GM21390 (cell line): Measurements from ENCODE around the gene IFIT2.
"Not testable (repeated sequence)": the region's sequence is repeated elsewhere in the genome, so short reads cannot be mapped to it uniquely, and the experiment has no call there.

Experiments
- ATAC-seq: cut with Tn5 transposase; IDR thresholded peaks from one replicate; pipeline ENCODE4 v1.9.1; 2021; ENCODE audit not compliant: unreplicated experiment

IFIT2 gene

DNA sequence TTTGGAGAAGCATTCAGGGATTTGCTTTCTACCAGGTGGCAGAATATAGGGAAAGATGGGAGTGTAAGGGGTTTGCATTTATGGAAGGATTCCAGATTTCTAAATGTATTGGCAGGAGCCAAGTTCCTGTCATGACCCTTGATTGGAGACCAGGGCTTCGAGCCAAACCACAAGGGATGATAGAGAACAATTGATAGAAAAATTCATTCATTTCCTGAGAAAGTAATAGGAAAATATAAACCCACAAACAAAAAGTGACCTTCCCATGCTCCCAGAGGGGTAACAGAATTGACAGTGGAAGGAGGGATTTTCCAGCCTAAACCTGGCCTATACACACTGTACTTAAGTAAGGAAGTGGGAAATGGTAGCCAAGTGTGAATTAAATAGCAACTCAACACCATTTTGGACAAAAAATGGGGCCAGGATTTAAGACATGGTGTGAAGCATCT lies 22.4 kb upstream of the IFIT2 start:
- no peak for ATAC-seq

DNA sequence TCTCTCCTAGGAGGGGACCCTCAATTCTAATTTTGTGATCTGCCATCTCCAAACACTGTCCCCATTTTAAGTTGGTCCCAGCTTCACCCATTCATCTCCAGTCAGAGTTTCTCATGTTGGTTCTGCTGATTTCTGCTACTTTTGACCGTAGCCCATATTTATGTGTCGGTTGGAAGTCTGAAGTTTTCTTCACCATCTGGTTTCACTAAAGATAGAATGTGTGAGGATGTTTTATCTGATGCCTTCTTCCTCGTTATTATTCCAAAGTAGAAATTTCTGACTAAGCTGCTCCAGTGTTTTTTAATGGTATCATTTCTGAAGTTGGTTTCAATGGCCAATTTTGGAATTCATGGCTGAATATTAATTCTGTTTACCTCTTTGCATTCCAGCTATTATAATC lies 21.3 kb upstream of the IFIT2 start:
- ATAC-seq: no peak

DNA sequence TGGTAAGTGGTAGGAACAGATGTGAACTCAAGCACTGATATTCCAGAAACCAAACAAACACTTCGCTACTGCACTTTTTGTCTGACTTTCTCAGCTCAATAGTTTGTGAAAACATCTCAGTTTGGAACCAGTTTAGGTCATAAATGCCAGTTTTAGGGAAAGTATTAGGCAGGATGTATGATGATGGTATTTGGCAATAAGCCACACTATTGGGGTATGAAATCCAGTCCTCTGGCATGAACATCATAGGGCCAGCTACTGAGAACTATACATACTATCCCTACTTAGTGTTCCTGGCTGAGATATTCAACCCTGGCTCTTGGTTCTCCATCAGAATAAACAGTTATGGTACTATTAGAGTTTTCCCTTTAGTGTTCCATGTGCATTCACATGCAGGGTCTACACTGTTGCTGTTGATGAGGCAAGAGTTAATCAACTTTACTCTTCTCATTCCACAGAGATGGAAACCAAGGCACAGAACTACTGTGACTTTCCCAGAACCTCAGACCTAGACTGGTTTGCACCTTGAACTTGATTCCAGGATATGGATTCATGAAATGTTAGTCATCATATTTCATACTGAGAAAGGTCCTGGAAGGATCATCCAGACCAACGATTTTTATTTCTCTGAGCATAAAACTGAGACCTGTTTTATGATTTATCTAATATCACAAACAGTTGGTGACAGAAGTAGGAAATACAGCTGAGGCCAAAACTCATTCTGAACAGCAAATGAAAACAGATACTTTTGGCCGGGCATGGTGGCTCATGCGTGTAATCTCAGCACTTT lies 20.0 kb upstream of the IFIT2 start:
- ATAC-seq: no peak

DNA sequence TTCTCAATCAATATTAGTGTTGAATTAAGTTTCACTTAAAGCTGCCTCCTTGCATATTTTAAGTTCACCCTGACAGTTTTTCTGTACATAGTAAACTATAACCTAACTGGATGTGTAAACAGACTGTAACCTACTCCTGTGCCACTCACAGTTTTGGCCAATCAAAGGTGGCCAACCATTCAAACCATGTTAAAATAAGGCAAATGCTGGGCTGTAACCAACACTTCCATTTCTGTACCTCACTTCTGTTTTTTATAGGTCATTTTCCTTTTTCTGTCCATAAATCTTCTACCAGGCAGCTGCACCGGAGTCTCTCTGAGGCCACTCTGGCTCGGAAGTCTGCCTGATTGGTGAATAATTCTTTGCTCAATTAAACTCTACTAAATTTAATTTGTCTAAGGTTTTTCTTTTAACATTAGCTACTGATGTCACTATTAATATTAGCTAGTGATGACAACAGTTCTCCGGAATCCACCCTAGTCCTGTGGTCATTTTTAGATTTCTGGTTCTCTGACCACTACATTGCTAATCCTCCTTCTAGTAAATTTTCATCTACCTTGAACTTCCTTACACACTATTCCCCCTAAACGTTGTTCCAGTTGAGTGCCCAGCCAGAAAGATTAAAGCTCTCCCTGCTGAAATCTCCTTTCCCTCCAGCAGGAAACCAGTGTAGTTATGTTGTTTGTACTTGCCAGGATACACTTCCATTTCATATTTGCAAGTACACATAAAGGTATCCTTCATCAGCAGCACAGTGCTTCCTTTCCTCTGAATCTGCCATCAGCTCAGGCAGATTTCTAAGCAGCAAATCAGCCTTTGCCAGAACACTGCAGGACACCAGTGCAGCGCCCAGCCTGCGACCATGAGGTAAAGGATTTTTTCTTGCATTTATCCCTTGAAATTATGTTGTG lies 18.6 kb upstream of the IFIT2 start:
- no peak for ATAC-seq

DNA sequence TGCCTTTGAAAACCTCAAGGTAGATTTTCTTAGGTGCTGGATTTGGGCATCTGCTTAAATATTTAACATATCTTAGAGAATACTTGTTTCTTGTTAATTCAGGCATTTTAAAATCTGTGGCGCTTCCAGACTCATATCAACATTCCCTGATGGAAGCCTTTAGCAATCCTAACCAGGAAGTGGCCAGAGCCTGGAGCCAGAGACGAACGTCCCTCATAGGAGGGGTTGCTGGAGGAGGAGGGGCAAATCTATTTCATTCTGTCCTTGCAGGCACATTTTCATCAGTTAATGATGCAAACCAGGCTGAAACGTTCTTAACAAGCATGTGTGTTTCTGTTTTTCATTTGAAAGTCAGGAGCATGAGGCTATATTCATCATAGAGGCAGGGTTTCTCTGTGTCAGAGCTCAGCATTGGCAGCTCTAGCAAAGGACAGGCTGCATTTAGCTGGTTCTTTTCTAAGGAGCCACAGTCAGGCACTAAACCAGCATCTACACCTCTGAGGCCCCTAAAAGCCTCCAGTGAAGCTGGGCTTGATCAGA lies 17.8 kb upstream of the IFIT2 start:
- no peak for ATAC-seq

- ATAC-seq: not testable (repeated sequence)
These were observed 17.1 kb upstream of the IFIT2 start for GRCh38 chr10:89284711-89285110.

DNA sequence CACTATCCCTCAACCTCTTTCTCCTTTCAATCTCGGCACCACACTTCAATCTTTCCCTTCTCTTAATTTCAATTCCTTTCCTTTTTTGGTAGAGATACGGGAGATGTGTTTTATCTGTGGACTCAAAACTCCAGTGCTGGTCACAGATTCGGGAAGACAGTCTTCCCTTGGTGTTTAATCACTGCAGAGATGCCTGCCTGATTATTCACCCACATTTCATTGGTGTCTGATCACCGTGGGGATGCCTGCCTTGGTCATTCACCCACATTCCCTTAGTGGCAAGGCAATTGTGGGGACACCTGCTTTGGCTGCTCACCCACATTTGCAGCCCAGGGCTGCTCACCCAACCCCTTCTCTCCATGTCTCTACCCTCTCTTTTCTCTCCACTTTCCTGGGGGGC lies 16.5 kb upstream of the IFIT2 start:
- ATAC-seq: not testable (repeated sequence)

GRCh38 chr10:89294721-89295239 lies 7.1 kb upstream of the IFIT2 start:
- ATAC-seq: no peak

GRCh38 chr10:89295597-89295996 lies 6.2 kb upstream of the IFIT2 start:
- ATAC-seq: no peak

DNA sequence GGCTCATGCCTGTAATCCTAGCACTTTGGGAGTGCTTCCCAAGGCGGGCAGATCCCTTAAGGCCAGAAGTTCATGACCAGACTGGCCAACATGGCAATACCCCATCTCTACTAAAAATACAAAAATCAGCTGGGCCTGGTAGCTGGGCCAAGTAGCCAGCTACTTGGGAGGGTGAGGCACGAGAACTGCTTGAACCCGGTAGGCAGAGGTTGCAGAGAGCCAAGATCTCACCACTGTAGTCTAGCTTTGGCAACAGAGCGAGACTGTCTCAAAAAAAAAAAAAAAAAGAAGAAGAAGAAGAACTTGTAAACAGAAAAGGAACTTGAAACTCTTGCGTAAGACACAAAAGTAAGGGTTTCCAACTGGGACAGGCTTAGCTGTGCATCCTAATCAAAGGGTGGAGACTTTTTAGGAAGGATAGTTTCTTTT lies 5.6 kb upstream of the IFIT2 start:
- ATAC-seq: no peak

DNA sequence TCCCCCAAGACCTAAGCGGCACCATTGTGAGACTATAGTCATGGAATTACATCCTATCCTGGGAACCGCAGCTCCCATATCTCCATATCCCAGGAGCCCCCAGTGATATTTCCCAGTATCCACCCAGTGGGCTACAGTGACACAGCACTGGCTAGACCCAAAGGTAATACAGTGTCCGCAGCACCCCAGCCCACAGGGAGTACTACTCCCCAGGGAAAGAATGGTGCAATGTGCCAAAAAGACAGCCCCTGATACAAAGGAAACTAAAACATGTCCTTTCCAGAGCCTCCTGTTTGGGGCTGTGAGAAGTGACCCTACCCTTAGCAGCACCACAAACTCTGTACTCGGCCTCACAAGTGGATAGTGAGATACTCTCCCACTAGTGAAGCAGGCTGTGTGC lies 4.5 kb upstream of the IFIT2 start:
- no peak for ATAC-seq

GRCh38 chr10:89297791-89298190 lies 4.1 kb upstream of the IFIT2 start:
- no peak for ATAC-seq

DNA sequence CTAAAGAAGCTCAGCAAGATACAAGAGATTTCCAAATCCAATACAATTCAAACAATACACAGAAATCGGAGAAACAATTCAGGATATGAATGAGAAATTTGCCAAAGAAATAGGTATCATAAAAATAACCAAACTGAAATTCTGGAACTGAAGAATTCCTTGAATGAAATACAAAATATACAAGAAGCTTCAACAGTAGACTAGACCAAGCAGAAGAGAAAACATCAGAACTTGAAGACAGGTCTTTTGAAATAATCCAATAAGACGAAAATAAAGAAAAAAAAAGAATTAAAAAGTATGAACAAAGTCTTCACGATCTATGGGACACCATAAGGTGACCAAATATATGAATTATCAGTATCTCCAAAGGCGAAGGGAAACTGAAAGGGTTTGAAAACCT lies 2.8 kb upstream of the IFIT2 start:
- no peak for ATAC-seq

DNA sequence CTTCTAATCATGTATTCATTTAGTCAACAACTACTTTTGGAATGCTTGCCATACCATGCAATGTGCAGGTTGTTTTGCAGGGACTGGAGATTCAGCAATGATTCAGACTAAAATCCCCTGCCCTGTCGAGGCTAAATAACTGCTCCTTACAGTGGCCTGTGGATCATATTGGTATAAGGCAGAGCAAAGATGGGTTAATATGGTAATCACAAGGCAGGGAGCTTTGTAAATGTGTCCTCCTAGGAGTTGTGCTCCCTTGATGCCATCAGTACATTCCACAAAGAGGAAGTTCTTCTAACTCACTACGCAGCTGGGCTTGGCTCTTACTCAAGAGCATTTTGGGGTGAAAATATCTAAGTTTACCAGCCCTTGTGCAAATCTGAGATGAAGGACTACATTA lies 614 bp upstream of the IFIT2 start:
- no peak for ATAC-seq

GRCh38 chr10:89302625-89303024 lies 779 bp downstream of the IFIT2 start:
- no peak for ATAC-seq

GRCh38 chr10:89303161-89303560 lies 1.3 kb downstream of the IFIT2 start:
- no peak for ATAC-seq

DNA sequence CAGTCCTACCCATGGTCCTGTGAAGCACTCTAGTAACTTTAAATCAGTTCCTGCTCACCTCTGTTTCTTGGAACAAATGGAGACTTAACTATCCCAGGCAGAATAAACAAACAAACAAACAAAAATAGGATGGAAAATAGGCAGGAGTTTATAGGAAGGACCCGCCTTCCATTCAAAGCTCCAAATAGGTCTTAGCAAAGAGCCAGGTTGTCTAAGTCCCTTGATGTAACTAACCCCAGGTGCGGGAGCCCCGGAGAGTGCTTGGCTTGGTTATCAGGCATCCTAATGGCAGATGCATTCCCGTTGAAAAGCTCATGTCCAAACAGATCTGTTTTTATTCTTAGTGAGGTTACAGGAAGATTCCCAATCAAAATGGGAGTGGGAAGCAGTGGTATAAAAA lies 2.2 kb downstream of the IFIT2 start:
- ATAC-seq: no peak

DNA sequence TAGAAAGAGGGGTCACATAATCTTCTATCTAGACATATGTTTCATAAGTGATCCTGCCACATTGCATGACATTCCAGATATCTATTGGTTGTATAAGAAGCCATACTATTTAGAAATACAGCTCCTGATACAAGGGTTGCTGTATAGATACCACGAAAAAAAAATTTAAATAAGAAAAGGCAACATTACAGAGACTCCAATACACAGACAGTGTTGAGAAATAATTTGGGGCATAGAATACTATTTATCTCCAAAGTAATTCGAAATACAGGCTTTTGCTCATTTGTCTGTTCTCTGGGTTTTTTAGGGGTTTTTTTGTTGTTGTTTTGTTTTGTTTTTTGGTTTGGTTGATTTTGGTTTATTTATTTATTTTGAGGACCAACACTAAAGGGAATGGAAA lies 2.6 kb downstream of the IFIT2 start:
- no peak for ATAC-seq

- no peak for ATAC-seq
These were observed 3.1 kb downstream of the IFIT2 start for GRCh38 chr10:89304925-89305324.

DNA sequence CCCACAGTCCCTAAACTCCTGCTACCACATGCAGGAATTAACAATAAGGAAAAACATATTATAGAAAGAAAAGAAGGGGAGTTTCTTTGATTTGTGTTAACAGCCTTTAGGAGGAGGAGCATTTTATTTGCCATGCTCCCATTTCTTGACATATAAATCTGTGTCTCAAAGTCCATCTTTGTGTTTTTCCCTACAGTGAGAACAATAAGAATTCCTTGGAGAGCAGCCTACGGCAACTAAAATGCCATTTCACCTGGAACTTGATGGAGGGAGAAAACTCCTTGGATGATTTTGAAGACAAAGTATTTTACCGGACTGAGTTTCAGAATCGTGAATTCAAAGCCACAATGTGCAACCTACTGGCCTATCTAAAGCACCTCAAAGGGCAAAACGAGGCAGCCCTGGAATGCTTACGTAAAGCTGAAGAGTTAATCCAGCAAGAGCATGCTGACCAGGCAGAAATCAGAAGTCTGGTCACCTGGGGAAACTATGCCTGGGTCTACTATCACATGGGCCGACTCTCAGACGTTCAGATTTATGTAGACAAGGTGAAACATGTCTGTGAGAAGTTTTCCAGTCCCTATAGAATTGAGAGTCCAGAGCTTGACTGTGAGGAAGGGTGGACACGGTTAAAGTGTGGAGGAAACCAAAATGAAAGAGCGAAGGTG lies 4.1 kb downstream of the IFIT2 start:
- ATAC-seq: no peak
